ENCODE results near the gene HS2ST1.
A peak's percentile ranks its signal among the peaks of the same experiment; 100 is the strongest.
"Not testable (repeated sequence)": the region's sequence is repeated elsewhere in the genome, so short reads cannot be mapped to it uniquely, and the experiment has no call there.

The HS2ST1 gene

GRCh38 chr1:86975993-86976550 is 61.6 kb downstream of the HS2ST1 start:
- DNase-seq = no peak

- DNase-seq = no peak
Observed at GRCh38 chr1:86976664-86977063, 62.2 kb downstream of the HS2ST1 start.

DNA sequence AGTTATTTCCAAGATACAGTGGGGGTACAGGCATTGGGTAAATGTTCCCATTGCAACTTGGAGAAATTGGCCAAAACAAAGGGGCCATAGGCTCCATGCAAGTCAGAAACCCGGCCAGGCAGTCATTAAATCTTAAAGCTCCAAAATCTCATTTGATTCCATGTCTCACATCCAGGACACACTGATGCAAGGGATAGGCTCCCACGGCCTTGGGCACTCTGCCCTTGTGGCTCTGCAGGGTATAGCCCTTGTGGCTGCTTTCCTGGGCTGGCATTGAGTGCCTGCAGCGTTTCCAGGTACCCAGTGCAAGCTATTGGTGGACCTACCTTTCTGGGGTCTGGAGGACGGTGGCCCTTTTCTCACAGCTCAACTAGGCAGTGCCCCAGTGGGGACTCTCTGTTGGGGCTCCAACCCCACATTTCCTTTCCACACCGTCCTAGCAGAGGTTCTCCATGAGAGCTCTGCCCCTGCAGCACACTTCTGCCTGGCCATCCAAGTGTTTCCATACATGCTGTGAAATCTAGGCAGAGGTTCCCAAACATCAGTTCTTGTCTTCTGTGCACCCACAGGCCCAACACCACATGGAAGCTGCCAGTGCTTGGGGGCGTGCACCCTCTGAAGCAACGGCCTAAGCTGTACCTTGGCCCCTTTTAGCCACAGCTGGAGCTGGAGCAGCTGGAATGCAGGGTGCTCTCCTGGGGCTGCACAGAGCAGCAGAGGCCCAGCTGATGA is 67.2 kb downstream of the HS2ST1 start:
- DNase-seq = no peak

- not testable (repeated sequence) for DNase-seq
Observed at GRCh38 chr1:86983677-86984076, 69.2 kb downstream of the HS2ST1 start.

DNA sequence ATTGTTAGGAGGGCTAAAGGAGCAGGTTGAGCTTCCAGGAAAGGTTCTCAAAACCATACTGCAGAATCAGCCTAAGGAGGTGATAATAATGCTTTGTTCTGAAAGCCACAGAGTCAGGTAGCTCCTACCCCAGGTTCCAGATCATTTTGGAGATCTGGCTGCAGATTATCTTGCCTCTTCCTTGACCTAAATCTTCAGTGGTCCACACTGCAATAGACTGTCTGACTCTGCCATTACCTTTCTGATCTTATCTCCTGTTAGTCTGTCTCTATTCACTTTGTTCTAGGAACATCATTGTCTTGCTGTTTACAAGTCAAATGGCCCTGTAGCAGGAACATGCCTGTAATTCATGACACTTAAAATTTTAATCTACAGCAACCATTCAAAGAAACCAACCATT is 73.0 kb downstream of the HS2ST1 start:
- no peak for DNase-seq

DNA sequence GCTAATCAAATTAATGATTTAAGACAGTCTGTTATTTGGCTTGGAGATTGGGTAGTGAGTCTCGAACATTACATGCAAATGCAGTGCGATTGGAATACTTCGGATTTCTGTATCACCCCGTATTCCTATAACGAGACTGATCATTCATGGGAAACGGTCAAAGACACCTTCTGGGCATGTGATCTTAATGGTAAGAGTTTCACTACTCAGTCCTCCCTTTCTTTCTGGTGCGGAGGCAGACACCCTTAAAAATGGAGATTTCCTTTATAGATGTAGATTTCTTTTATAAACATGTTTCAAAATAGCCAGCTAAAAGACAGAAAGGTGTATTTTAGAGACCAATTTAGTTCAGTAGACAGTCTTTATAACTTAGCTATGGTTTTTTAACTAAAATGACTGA is 74.4 kb downstream of the HS2ST1 start:
- DNase-seq = no peak

GRCh38 chr1:86989690-86990089 is 75.3 kb downstream of the HS2ST1 start:
- DNase-seq = not testable (repeated sequence)

DNA sequence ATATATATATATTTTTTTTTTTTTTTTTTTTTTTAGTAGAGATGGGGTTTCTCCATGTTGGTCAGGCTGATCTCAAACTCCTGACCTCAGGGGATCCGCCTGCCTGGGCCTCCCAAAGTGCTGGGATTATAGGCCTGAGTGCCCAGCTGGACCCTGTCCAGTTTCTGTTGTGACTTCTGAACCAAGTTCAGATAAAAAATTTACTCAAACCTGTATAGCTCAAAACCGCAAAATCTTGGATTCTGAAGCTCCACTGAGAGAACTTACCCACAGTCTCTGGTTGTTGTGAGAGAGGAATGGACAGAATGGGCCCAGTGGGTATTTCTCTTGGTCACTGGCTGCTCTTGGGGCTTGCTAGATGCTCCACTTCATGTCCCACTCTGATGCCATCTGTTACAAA is 76.4 kb downstream of the HS2ST1 start:
- no peak for DNase-seq

- DNase-seq = no peak
Observed at GRCh38 chr1:86991549-86992186, 77.2 kb downstream of the HS2ST1 start.

- DNase-seq = no peak
Observed at GRCh38 chr1:86992861-86993260, 78.4 kb downstream of the HS2ST1 start.

DNA sequence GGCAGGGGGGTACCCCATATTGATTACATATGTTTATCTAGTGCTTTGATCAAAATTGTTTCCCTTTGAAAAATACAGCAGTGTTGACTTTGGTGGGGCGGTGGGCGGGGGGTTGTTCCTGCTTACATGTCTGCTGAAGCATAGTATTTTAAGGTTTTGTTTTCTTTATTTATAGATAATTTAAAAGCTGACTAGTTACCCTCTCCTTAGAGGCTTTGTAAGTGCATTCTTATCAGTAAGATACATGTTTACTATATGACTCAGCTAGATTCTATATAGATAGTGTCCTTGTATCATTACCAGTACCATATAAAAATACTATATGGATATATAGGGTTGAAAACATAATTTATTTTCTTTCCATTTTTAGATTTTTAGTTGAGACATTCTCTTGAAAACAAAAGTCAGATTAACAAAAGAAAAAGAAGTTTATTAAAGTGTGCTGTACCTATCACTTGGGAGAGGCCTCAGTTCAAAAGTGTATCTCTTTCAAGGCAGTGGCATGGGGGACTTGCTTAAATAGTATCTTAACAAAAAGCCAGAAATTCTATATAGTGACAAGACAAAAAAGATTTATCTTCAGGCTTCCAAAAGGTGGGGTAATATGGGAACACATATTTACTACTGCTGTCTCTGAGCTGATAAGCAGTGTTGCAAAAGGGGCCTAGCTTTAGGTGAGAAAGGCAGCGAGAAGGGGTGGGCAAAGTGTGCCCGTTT is 79.0 kb downstream of the HS2ST1 start:
- DNase-seq = no peak

- DNase-seq = no peak
Observed at GRCh38 chr1:86994061-86994460, 79.6 kb downstream of the HS2ST1 start.

DNA sequence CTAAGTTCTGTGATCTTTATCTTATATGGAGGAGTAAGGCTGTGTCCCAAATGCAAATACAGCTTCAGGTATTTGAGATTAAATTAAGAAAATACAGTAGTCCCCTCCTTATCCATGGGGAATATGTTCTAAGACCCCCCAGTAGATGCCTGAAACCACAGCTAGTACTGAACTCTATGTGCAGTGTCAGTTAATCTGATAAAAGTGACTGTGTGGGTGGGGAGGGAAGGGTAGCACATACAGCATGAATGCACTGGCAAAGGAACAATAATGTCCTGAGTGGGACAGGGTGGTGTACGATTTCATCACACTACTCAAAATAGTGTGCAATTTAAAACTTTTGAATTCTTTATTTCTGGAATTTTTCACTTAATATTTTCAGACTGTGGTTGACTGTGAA is 83.1 kb downstream of the HS2ST1 start:
- DNase-seq = no peak

GRCh38 chr1:86998280-86998679 is 83.8 kb downstream of the HS2ST1 start:
- no peak for DNase-seq

- no peak for DNase-seq
Observed at GRCh38 chr1:86998727-86999126, 84.3 kb downstream of the HS2ST1 start.

- DNase-seq = no peak
Observed at GRCh38 chr1:87000460-87000859, 86.0 kb downstream of the HS2ST1 start.

DNA sequence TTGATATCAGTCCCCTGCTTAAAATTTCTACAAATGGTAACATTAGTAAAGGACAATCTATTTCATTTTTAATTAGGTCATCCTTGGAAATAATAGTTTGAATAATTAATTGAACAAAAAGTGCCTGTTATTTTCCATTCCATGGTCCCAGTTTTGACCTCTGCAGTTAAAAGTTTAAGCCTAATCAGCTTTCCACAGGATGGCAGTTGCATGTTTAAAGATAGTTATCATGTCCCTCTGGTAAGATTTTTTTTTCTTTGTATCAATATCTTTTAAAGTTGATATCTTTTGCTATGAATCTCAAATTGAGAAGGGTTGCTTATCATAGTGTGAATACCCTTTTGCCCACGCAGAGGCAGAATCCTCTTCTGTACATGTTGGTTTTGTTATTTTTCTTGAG is 90.4 kb downstream of the HS2ST1 start:
- DNase-seq = no peak

DNA sequence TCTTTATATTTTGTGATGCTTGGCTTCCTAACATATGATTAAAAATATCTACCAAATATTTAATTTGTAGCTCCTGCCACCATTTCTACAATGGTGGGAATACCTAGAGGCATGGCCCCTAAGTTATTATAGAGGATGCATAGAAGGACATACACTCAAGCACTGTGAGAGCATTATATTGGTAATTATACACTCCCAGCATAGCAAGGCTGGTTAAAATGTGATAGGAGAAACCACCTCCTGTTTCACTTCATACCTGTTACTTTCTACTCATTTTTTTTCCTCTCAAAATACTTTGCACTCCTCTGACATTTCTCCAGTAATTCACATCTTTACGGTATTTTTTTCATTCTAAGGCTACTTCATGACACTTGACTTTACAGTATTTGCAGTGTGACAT is 92.9 kb downstream of the HS2ST1 start:
- no peak for DNase-seq

GRCh38 chr1:87013385-87013784 is 99.0 kb downstream of the HS2ST1 start:
- DNase-seq = not testable (repeated sequence)

DNA sequence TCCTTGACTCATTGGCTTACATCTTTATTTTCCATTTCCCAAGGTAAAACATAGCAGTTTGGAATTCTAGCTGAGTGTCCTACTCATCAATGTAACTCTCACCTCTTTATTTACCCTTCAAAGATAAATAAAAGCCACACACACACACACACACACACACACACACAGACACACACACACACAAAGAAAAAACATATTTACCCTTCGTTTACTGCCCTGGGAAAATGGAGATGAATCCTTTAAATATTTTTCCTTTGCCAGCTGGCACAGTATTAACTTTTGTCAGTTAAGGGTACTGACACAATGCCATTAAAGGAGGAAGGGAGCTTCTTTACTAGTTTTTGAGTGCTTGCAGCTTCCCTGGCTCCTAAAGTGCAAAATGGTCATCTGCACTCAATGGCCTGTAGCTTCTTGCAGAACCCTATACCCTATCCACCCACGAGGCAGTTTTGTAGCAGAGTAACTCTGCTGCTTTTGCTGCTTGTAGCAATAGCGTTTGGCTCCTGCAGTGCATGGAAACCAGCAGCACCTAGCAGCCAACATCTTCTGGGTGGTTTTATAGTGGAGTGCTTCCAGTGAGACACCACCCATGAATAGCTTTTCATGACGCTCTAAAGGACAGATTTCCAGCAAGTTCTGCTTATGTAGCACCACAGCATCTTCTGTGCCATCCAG is 103.7 kb downstream of the HS2ST1 start:
- no peak for DNase-seq

DNA sequence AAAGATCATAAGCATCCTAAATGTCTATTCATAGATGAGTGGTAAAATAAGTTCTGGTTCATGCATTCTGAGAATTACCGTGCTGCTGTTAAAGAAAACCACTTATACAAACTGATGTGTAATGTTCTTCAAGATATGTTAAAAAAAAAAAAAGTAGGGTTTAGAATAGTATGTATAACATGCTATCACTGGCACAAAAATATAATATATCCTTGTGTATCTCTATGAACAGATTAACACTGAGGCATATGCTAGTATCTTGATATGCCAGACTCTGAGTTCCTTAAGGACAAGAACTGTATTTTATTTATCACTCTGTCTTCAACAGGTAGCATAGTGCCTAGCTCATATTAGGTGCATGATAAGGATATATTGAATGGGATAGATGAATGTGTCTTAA is 108.9 kb downstream of the HS2ST1 start:
- no peak for DNase-seq

DNA sequence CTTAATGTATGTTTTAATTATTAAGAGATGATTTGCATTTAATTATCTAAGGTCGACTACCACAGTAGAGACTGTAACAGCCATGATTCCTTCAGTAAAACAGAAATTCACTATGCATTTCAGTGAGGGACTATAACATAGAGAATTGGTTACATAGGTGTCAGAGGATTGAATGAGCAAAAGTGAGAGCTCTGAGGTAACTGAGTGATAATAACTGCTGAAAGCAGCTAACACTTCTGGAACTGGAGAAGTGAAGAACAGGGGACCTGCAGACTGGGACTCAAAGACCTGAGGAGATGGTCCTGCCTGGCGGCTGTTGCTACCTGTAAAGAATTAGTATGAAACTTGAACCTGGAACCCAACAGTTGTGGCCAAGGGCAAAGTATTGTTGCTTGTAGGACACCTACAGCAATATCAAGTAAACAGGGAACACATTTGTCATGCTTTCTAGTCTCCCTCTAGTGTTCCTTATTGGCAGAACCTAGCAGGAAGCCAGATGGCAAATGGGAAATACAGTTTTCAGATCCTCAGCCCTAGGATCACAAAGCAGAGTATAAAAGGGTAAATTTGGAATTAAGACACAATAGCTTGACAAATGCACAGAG is 110.6 kb downstream of the HS2ST1 start:
- DNase-seq = peak in 1 of 2 donors; percentile 44

- not testable (repeated sequence) for DNase-seq
Observed at GRCh38 chr1:87027561-87027960, 113.1 kb downstream of the HS2ST1 start.
